BJ (cell line): ENCODE measurements around the gene RHOB. TPM values are rescaled to one million over a fixed set of nuclear protein-coding genes. Genes with fewer than 3 reads are reported as not detected.
A peak's percentile ranks its signal among the peaks of the same experiment; 100 is the strongest.

ENCODE experiments used
- CTCF ChIA-PET: fragments of 350-600 bp; formaldehyde crosslinking; extraction: SDS; loops from one replicate; lab custom pipeline; 2021; ENCODE audit warnings: antibody characterized with exemption, inconsistent platforms; lab: Yijun Ruan, JAX
- POLR2A ChIA-PET: fragments of 300-600 bp; sonication (Branson Sonifier 250); formaldehyde crosslinking; extraction: SDS; loops from one replicate; lab custom pipeline; 2021; ENCODE audit warnings: antibody characterized with exemption; lab: Charles Lee
- DNase-seq: peaks from one replicate; pipeline ENCODE4 v3.0.0-alpha.2; 2011; ENCODE audit warnings: low read depth
- H3K27me3 ChIP-seq: 2 replicates; pipeline ENCODE4 v1.6.0; 2011; ENCODE audit warnings: low read length; ENCODE audit not compliant: control insufficient read depth, insufficient read depth
- H3K36me3 ChIP-seq: 2 replicates; pipeline ENCODE4 v1.5.1; 2011; ENCODE audit warnings: low read length; ENCODE audit not compliant: control insufficient read depth, insufficient read depth
- H3K4me3 ChIP-seq: 2 replicates; pipeline ENCODE4 v1.5.1; 2011; ENCODE audit warnings: low read depth, mild to moderate bottlenecking, control low read depth, low read length
- polyA plus RNA-seq: library from polyadenylated mRNA; depleted of rRNA; stranded (reverse); fragments of >200 nt; gene quantifications from 2 replicates; pipeline ENCODE4 v1.2.3, GENCODE V29; 2011
- TF ChIP-seq, protein P1 (sequence below): IDR thresholded peaks from 2 replicates; pipeline ENCODE4 v1.5.1; 2011; ENCODE audit warnings: low read depth, mild to moderate bottlenecking, control low read depth, inconsistent platforms, low read length, moderate library complexity; ENCODE audit not compliant: insufficient read depth

RHOB gene
- polyA plus RNA-seq, 1 experiment, result 87.2 TPM

- POLR2A ChIA-PET, result no interaction called here
- Histone ChIP-seq H3K4me3 (no peak overlapping the region), H3K27me3 (peaks cover 13% of the 10 kb centered on the region), H3K36me3 (no peaks in the 10 kb centered on the region)
- CTCF ChIA-PET, result interaction anchor here (0.8 to 15.6 kb wide), 6 partner anchors 8 to 545 kb away, joined by 3 to 138 read pairs (median 8); no protein-coding TSS in a partner anchor
- TF ChIP-seq, protein P1, sequence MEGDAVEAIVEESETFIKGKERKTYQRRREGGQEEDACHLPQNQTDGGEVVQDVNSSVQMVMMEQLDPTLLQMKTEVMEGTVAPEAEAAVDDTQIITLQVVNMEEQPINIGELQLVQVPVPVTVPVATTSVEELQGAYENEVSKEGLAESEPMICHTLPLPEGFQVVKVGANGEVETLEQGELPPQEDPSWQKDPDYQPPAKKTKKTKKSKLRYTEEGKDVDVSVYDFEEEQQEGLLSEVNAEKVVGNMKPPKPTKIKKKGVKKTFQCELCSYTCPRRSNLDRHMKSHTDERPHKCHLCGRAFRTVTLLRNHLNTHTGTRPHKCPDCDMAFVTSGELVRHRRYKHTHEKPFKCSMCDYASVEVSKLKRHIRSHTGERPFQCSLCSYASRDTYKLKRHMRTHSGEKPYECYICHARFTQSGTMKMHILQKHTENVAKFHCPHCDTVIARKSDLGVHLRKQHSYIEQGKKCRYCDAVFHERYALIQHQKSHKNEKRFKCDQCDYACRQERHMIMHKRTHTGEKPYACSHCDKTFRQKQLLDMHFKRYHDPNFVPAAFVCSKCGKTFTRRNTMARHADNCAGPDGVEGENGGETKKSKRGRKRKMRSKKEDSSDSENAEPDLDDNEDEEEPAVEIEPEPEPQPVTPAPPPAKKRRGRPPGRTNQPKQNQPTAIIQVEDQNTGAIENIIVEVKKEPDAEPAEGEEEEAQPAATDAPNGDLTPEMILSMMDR, result no peak
- no peak for DNase-seq
These were observed 28.4 kb upstream of the RHOB start for GRCh38 chr2:20418519-20418918.

DNA sequence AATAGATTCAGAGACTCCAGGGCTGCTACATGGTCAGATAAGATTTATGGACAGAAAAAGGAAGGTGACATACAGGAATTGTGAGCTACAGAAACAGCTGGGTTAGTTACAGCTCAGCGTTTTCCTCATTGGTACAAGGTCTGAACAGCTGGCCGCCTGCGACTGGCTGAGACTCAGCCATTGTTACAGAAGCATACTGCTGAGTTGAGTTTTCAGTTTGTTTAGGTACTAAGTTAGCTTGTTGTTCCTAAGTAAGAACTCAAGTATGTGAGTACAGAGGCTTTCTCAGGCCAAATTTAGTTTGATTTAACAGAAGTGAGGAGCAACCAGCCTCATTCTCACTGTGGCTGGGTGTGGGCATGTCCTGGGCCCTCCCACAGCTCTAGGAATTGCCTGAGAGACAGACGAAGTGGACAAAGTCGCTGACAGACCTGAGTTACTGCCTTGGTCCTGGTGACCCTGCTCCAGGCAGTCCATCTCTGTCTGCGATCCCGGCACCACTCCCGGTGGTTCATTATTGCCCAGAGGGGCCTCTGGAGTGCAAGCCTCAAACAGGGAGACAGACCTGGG lies 27.8 kb upstream of the RHOB start:
- TF ChIP-seq, protein P1, result no peak
- DNase-seq, result no peak
- ChIA-PET POLR2A (no interaction called here), CTCF (interaction anchor here (0.8 to 15.6 kb wide), 7 partner anchors 8 to 544 kb away, joined by 3 to 138 read pairs (median 6); no protein-coding TSS in a partner anchor)
- Histone ChIP-seq H3K4me3 (no peak overlapping the region), H3K36me3 (no peaks in the 10 kb centered on the region), H3K27me3 (peaks cover 15% of the 10 kb centered on the region)

- CTCF ChIA-PET, result interaction anchor here (1.4 to 15.6 kb wide), 5 partner anchors 9 to 242 kb away, joined by 5 to 138 read pairs (median 11); no protein-coding TSS in a partner anchor
- Histone ChIP-seq H3K27me3 (peaks cover 14% of the 10 kb centered on the region), H3K36me3 (no peaks in the 10 kb centered on the region), H3K4me3 (no peak overlapping the region)
- DNase-seq, result no peak
- TF ChIP-seq, protein P1, result no peak
- POLR2A ChIA-PET, result no interaction called here
These were observed 27.1 kb upstream of the RHOB start for GRCh38 chr2:20419752-20420151.

DNA sequence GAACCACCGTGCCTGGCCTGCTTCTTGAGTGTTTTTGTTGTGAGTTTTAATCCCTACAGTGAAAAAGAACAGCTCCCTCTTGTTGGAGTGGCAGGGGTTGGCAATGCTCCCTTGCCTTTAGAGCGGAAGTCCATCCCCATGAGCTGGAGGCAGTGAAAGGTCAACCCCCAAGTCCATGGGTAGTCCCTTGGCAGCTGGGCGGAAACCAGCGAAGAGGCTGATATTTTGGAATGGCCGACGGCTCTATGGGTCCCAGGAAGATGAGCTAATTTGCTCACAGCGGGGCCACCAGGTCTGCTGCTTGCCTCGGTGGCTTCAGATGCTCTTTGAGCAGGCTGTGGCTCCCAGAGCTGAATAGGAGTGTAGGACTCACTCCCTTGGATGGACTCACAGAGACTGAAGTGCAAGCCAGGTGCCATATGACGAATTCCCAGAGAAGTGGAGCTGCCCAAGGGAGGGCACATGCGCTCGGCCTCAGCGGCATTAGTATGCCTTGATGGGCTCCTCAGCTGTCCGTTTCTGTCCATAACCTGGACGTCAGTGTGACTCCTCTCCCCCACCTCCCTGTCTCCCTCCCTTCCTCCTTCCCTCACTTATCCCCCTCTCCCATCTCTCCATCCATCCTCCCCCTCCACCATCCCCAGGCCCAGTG lies 25.4 kb upstream of the RHOB start:
- TF ChIP-seq, protein P1, result no peak
- no peaks in the 10 kb centered on the region for H3K36me3 ChIP-seq
- ChIA-PET POLR2A (interaction anchor here (0.6 to 1.0 kb wide), 3 partner anchors 26 to 67 kb away, joined by 3 to 4 read pairs (median 4); partner anchors contain the start of gene RHOB), CTCF (interaction anchor here (0.9 to 15.6 kb wide), 11 partner anchors 11 to 230 kb away, joined by 3 to 138 read pairs (median 5); partner anchors contain the start of gene HS1BP3)
- no peak for DNase-seq
- no peak overlapping the region for H3K4me3 ChIP-seq
- H3K27me3 ChIP-seq, result peaks cover 9% of the 10 kb centered on the region; the same call in 1 of the 2 replicates

- ChIA-PET CTCF (interaction anchor here (0.6 to 15.6 kb wide), 14 partner anchors 10 to 240 kb away, joined by 3 to 138 read pairs (median 5); partner anchors contain the start of gene RHOB), POLR2A (interaction anchor here (0.7 to 2.8 kb wide), 2 partner anchors 25 kb away, joined by 4 to 10 read pairs; partner anchors contain the start of gene RHOB)
These were observed 24.9 kb upstream of the RHOB start for GRCh38 chr2:20421988-20422370.

More at GRCh38 chr2:20421988-20422370, 24.9 kb upstream of the RHOB start:
- H3K4me3 ChIP-seq, result no peak overlapping the region
- no peaks in the 10 kb centered on the region for H3K36me3 ChIP-seq
- peak; percentile 80 for DNase-seq
- TF ChIP-seq, protein P1, result no peak
- H3K27me3 ChIP-seq, result peaks cover 9% of the 10 kb centered on the region; the same call in 1 of the 2 replicates
